Muscle of leg (tissue), 11 donors: Measurements from ENCODE around the gene NHERF1. TPM values are rescaled to one million over a fixed set of nuclear protein-coding genes. Genes with fewer than 3 reads are reported as not detected.

Experiments used
- DNase-seq: peaks from one replicate; pipeline ENCODE4 v3.0.0; 2013
- H3K27ac ChIP-seq: one replicate; pipeline ENCODE4 v1.5.1; 2013; ENCODE audit warnings: mild to moderate bottlenecking, low read length, control low read depth
- H3K27me3 ChIP-seq: one replicate; pipeline ENCODE4 v1.6.1; 2013; ENCODE audit warnings: low read length; ENCODE audit not compliant: control insufficient read depth, insufficient read depth
- H3K36me3 ChIP-seq: one replicate; pipeline ENCODE4 v1.6.1; 2013; ENCODE audit warnings: low read length; ENCODE audit not compliant: control insufficient read depth, insufficient read depth
- H3K4me1 ChIP-seq: one replicate; pipeline ENCODE4 v1.6.1; 2013; ENCODE audit warnings: low read length; ENCODE audit not compliant: control insufficient read depth, insufficient read depth
- H3K4me3 ChIP-seq: one replicate; pipeline ENCODE4 v1.5.1; 2013; ENCODE audit warnings: low read length, control low read depth
- H3K9me3 ChIP-seq: replicated peaks from 2 replicates; pipeline ENCODE4 v1.6.1; 2013; ENCODE audit warnings: low read depth, low read length; ENCODE audit not compliant: control insufficient read depth
- WGBS: methylation state at CpG from one replicate; pipeline ENCODE4 v1.1.5; 2013; ENCODE audit warnings: missing lambda C conversion rate; ENCODE audit not compliant: insufficient coverage; 5-methylcytosine and 5-hydroxymethylcytosine counted together
- polyA plus RNA-seq, 8 donors: library from polyadenylated mRNA; unstranded; fragments of 120-200 nt; gene quantifications; one replicate each; pipeline versions ENCODE4 v1.2.1 to v1.2.3, GENCODE V29; 2013; ENCODE audit warnings: inconsistent platforms in 1 of 8, low replicate concordance in 1 of 8; ENCODE audit not compliant: insufficient read length in 8 of 8, insufficient read depth in 1 of 8
- total RNA-seq: library from RNA; stranded (reverse); fragments of 120-200 nt; gene quantifications from one replicate; pipeline ENCODE4 v1.2.4, GENCODE V29; 2013

NHERF1 gene
- total and polyA plus RNA-seq, 9 donors, result 3.5 to 24.4 (median 6.6) TPM

DNA sequence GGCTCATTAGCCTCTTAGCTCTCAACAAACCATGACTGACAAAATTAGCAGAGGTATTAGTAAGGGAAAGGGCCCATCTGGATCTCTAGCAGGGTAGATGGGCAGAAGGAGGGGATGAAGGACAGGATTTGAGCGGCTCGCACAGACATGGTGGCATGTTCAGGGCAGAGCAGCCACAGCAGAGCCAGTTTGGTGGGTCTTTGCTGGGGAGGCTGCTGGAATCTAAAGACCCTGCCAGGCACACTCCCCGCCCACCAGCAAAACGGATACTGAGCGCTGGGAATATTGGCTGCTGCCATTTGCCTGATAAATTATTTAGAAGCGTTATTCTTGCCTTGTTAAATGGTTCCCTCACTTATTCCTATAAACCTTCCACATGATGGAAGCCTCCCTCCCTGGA, 48.4 kb downstream of the NHERF1 start:
- peaks cover 84% of the 10 kb centered on the region for H3K36me3 ChIP-seq
- H3K27ac ChIP-seq, result no peak overlapping the region
- no peak for DNase-seq
- H3K27me3 ChIP-seq, result no peaks in the 10 kb centered on the region
- H3K9me3 ChIP-seq, result no peaks in the 10 kb centered on the region
- H3K4me3 ChIP-seq, result no peak overlapping the region
- peaks cover 17% of the 10 kb centered on the region for H3K4me1 ChIP-seq
- WGBS, result 74% methylated on average over 2 of the region's 6 CpGs

DNA sequence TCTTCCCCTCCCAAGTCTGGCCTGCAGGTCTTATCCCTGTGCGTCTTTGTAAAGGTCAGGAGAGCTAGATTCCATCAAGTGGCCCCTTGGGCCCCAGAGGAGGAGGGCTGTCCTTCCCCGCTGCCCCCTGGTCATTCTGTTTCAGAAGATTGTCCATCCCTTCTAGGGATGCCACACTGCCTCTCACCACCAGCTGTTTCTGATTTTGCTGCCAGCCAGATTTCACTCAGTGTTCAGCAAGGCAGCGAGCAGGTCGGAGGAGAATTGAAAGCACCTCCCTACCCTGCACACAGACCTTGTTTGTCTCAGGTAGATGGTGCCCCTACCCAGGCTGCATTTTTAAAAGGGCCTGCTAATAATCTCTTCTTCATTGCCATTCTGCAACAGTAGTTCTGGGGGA, 49.4 kb downstream of the NHERF1 start:
- H3K4me3 ChIP-seq, result no peak overlapping the region
- no peaks in the 10 kb centered on the region for H3K9me3 ChIP-seq
- H3K27me3 ChIP-seq, result no peaks in the 10 kb centered on the region
- 53% methylated on average over 3 of the region's 4 CpGs for WGBS
- peaks cover 17% of the 10 kb centered on the region for H3K4me1 ChIP-seq
- H3K27ac ChIP-seq, result no peak overlapping the region
- peaks cover 88% of the 10 kb centered on the region for H3K36me3 ChIP-seq
- DNase-seq, result no peak

DNA sequence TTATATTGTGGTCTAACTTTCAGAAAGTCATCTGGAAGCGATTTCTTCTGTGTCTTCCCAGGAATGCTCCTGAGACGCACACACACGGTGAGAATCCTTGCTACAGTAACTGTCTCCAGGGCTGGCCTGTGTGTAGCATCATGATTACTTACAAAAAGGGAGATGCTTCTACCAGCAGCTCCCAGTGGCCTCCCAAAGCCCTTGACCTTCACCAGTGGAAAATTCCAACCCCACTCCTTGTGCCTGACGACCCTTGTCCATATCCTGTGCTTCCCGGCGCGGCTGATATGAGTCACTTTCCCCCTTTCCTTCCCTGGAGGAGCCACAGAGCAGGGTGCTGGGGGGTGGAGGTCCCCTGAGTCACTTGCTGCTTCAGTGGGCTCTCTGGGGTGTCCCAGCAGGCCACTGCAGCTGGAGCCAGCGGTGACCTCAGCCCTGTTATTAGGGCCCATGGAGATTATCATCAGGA, 49.8 kb downstream of the NHERF1 start:
- Histone ChIP-seq H3K27ac (no peak overlapping the region), H3K9me3 (no peaks in the 10 kb centered on the region), H3K27me3 (no peaks in the 10 kb centered on the region), H3K4me1 (peaks cover 17% of the 10 kb centered on the region), H3K4me3 (no peak overlapping the region), H3K36me3 (peaks cover 84% of the 10 kb centered on the region)
- WGBS, result 0% methylated on average over 3 of the region's 8 CpGs
- peak; percentile 72 for DNase-seq

DNA sequence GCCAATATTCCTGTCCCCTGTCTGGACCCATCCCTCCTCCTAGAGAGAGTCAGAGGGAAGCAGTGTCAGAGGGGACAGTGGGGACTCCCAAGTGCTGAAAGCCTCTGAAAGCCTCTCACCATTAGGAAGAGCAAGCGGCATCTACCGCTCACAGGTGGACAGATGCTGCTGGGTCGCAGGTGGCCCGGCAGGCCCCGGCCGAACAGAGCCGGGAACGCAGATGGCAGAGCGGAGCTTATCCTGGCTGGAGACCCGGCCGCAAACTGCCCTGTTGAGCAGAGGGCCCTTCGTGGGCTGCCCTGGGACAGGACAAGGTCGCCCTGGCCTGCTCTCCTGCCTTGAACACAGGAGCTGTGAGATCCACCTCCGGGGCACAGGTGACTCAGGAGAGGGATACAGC, 50.7 kb downstream of the NHERF1 start:
- Histone ChIP-seq H3K9me3 (no peaks in the 10 kb centered on the region), H3K36me3 (peaks cover 77% of the 10 kb centered on the region), H3K27me3 (no peaks in the 10 kb centered on the region), H3K4me1 (peaks cover 17% of the 10 kb centered on the region), H3K27ac (no peak overlapping the region), H3K4me3 (no peak overlapping the region)
- DNase-seq, result no peak
- WGBS, result 96% methylated on average over 14 of the region's 14 CpGs

DNA sequence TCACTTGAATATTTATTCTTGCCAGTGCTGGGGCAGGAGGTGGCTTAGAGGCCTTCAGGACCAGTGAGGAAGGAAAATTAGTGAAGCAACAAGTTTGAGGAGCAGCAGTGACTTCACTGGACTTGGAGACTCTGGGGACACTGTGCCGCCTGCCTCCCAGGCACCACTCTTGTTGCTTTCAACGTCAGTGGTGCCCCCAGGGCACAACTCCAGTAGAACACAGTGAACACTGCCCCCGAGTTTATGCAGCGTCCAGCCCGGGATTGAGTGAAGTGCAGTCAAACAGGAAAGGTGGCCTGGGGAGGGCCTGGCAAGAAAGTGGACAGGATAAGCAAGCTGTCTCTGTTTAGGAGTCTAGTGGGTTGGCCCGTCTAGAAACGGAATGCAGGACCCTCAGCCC, 52.1 kb downstream of the NHERF1 start:
- peaks cover 66% of the 10 kb centered on the region for H3K36me3 ChIP-seq
- no peaks in the 10 kb centered on the region for H3K27me3 ChIP-seq
- peaks cover 17% of the 10 kb centered on the region for H3K4me1 ChIP-seq
- no peaks in the 10 kb centered on the region for H3K9me3 ChIP-seq
- WGBS, result 82% methylated on average over 6 of the region's 7 CpGs
- no peak for DNase-seq
- H3K27ac ChIP-seq, result no peak overlapping the region
- H3K4me3 ChIP-seq, result no peak overlapping the region

DNA sequence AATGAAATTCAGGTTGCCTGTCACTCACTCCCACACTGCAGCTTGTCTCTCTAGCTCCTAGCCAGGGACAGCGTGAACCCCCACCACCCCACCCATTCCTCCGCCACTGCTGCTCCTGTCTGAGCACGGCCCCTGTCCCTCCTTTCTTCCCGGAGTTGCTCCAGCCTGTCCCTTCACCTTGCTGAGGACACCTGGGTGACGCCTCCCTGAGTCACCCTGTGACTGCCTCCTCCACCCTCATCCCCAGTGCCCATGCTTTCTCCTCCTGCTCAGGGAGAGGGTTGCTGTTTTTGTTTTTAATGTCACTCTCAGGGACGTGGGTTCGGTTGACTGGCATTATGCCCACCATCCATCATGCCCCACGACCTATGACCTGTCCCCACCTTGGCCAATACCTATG, 53.5 kb downstream of the NHERF1 start:
- H3K27me3 ChIP-seq, result no peaks in the 10 kb centered on the region
- peaks cover 62% of the 10 kb centered on the region for H3K36me3 ChIP-seq
- H3K9me3 ChIP-seq, result no peaks in the 10 kb centered on the region
- no peak for DNase-seq
- peaks cover 12% of the 10 kb centered on the region for H3K4me1 ChIP-seq
- H3K27ac ChIP-seq, result no peak overlapping the region
- WGBS, result 85% methylated on average over 5 of the region's 8 CpGs
- no peak overlapping the region for H3K4me3 ChIP-seq

DNA sequence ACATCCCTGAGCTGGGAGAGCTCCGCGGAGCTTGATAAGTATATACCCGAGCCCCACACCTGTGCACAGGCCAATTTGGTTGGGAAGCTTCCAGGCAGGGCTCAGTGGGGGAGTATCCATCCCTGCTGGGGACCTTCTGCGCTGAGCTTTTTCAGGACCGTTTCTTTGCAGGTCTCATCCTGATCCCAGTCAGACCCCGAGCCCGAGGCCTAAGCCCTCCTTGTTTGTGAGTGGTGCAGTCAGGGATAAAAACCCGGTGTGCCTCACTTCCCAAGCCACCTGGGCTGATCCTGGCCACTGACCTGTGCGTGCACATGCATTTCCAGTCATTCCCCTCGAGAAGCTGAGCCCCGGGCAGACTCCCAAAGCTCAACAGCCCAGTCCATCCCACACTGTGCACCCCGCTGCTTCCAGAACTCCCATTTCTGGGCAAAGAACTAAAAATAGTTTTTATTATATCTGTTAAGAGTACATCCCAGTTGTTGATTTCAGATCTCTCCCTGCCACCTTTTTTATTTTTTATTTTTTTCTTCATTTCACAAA, 55.0 kb downstream of the NHERF1 start:
- Histone ChIP-seq H3K4me1 (peaks cover 15% of the 10 kb centered on the region), H3K9me3 (no peaks in the 10 kb centered on the region), H3K4me3 (no peak overlapping the region), H3K36me3 (peaks cover 51% of the 10 kb centered on the region), H3K27me3 (no peaks in the 10 kb centered on the region), H3K27ac (no peak overlapping the region)
- DNase-seq, result no peak
- 71% methylated on average over 7 of the region's 12 CpGs for WGBS

DNA sequence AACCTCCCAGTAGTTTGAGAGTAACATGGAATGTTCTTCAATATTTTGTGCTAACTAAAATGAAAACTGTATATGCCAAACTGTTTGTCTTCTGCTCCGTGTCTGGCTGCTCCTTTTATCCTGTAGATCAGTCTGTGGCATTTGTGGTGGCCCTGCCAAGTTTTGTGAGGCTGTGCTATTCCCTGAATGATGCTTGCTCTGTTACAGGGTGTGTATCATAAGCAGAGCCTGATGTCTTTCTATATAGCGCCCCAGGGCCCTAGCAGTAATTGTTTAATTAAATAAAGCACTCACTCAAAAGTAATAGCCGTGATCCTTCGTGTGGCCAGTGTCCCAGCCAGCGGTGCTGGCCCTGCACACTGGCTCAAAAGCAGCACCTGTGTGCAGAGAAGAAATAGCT, 55.5 kb downstream of the NHERF1 start:
- H3K4me1 ChIP-seq, result peaks cover 14% of the 10 kb centered on the region
- no peak for DNase-seq
- no peak overlapping the region for H3K27ac ChIP-seq
- H3K9me3 ChIP-seq, result no peaks in the 10 kb centered on the region
- H3K36me3 ChIP-seq, result peaks cover 47% of the 10 kb centered on the region
- no peaks in the 10 kb centered on the region for H3K27me3 ChIP-seq
- no peak overlapping the region for H3K4me3 ChIP-seq
- 77% methylated on average over 4 of the region's 5 CpGs for WGBS

DNA sequence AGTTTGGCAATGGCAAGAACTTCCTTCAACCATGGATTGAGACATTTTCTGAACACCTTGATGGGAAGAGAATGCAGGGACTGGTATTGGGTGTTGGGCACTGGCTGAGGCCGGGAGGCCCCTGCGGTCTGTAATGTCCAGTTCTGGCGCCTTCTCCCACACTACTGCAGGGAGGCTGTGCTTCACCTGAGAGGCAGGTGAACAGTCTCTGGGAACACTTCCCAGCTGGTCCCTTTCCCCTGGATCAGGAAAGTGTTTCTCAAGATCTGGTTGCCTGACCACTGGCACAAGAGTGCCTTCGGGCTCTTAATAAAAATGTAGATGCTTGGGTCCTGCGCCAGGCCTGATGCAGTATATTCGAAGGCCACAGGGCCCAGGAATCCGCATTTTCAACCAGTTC, 56.3 kb downstream of the NHERF1 start:
- DNase-seq, result no peak
- 88% methylated on average over 7 of the region's 7 CpGs for WGBS
- peaks cover 14% of the 10 kb centered on the region for H3K4me1 ChIP-seq
- peaks cover 40% of the 10 kb centered on the region for H3K36me3 ChIP-seq
- no peaks in the 10 kb centered on the region for H3K27me3 ChIP-seq
- no peaks in the 10 kb centered on the region for H3K9me3 ChIP-seq
- no peak overlapping the region for H3K4me3 ChIP-seq
- no peak overlapping the region for H3K27ac ChIP-seq

DNA sequence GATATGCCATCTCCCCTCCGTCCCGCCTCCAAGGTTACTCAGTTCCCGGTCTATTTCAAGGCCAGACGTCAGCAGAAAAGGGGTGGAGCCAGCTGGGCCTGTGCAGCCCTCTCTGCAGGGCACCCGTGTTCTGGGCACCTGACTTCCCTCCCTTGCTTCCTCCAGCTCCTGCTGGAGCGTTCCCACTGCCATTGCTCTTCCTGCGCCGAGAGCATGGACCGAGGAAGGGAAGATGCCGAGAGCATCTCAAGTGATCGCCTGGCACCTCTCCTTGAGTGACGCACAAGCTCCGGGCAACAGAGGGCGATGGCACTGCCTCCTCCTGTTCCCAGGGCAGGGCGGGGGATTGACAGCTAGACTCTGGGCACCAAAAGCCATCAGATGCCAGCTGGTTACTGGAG, 57.2 kb downstream of the NHERF1 start:
- DNase-seq, result no peak
- H3K36me3 ChIP-seq, result peaks cover 31% of the 10 kb centered on the region
- WGBS, result 81% methylated on average over 15 of the region's 15 CpGs

DNA sequence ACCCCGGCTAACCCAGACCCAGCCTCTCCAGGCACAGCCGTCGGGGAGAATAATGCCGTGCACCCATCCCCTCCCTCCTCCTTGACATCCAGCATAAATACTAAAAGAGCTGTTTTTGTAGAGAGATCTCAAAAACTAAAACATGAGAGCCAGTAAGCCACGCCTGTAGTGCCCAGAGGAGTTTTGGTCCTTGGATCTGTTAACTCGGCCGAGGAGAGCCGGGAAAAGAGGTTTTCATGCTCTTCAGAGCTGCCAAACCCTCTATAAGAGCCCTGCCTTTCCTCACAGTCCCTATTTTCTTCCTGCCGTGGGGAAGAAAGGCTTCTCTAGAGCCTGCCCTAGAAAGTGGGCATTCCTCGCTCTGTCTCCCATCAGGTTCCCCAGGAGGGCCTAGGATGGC, 57.9 kb downstream of the NHERF1 start:
- H3K27ac ChIP-seq, result no peak overlapping the region
- H3K36me3 ChIP-seq, result peaks cover 25% of the 10 kb centered on the region
- no peak for DNase-seq
- no peaks in the 10 kb centered on the region for H3K27me3 ChIP-seq
- peaks cover 23% of the 10 kb centered on the region for H3K4me1 ChIP-seq
- H3K4me3 ChIP-seq, result no peak overlapping the region
- WGBS, result 75% methylated on average over 2 of the region's 10 CpGs
- no peaks in the 10 kb centered on the region for H3K9me3 ChIP-seq

More for the DNA sequence above, 57.2 kb downstream of the NHERF1 start:
- H3K4me1 ChIP-seq, result peaks cover 18% of the 10 kb centered on the region
- H3K9me3 ChIP-seq, result no peaks in the 10 kb centered on the region
- no peak overlapping the region for H3K27ac ChIP-seq
- H3K27me3 ChIP-seq, result no peaks in the 10 kb centered on the region
- no peak overlapping the region for H3K4me3 ChIP-seq
